ENCODE measurements around the gene TRAP1.

- TF ChIP-seq CTCF (conservative IDR thresholded peaks at IDR 0.05; ENCODE audit: low read length) = no peak
- TF ChIP-seq EZH2phosphoT487 (IDR thresholded peaks at IDR 0.05; ENCODE audit: borderline replicate concordance, low read depth, low read length) = no peak
Measured at GRCh38 chr16:3623642-3624041, 93.7 kb downstream of the TRAP1 start.

Data from OCI-LY7 (cell line).